ENCODE measurements around the gene PPP3R1. TPM values are rescaled to one million over a fixed set of nuclear protein-coding genes. Genes with fewer than 3 reads are reported as not detected.

Gene PPP3R1
- total RNA-seq, 1 experiment from 2014 or later: 30.8 TPM

GRCh38 chr2:68151037-68151436 is 101.3 kb downstream of the PPP3R1 start:
- DNase-seq (ENCODE audit: low read depth): no peak

- no peak for DNase-seq (ENCODE audit: low read depth)
Measured at GRCh38 chr2:68141875-68142274, 110.5 kb downstream of the PPP3R1 start.

GRCh38 chr2:68135448-68136320 is 116.6 kb downstream of the PPP3R1 start:
- no peak for DNase-seq (ENCODE audit: low read depth)

- DNase-seq (ENCODE audit: low read depth): no peak
Measured at GRCh38 chr2:68134554-68134953, 117.8 kb downstream of the PPP3R1 start.

GRCh38 chr2:68134120-68134519 is 118.2 kb downstream of the PPP3R1 start:
- no peak for DNase-seq (ENCODE audit: low read depth)

Other genes with a start within 250 kb of the PPP3R1 start
- gene C1D, start 189.5 kb downstream of the PPP3R1 start, total RNA-seq (2014; rRNA removed; shearing (Covaris generic)): 49.3 and 62.1 TPM in 2 replicates
- gene PNO1, start 94.6 kb downstream of the PPP3R1 start, total RNA-seq (2014; rRNA removed; shearing (Covaris generic)): 24.0 and 25.6 TPM in 2 replicates
- 22.6 and 27.2 TPM in 2 replicates for gene CNRIP1, start 67.4 kb upstream of the PPP3R1 start, total RNA-seq (2014; rRNA removed; shearing (Covaris generic))
- 0.25 TPM in 1 of 2 replicates, not detected in the other for gene PLEK, start 112.8 kb upstream of the PPP3R1 start, total RNA-seq (2014; rRNA removed; shearing (Covaris generic))
- gene FBXO48, start 214.8 kb upstream of the PPP3R1 start, total RNA-seq (2014; rRNA removed; shearing (Covaris generic)): 0.91 and 1.5 TPM in 2 replicates
- 1.4 and 2.6 TPM in 2 replicates for gene APLF, start 215.1 kb upstream of the PPP3R1 start, total RNA-seq (2014; rRNA removed; shearing (Covaris generic))